CD4-positive, alpha-beta memory T cell (primary cell): ENCODE measurements around the gene RIN3. TPM values are rescaled to one million over a fixed set of nuclear protein-coding genes. Genes with fewer than 3 reads are reported as not detected.

Experiments
- CTCF ChIA-PET: fragments of 350-600 bp; sonication (Branson Sonifier 250); formaldehyde crosslinking; loops from one replicate; lab custom pipeline; 2021; ENCODE audit warnings: inconsistent platforms; ENCODE audit not compliant: partially characterized antibody; lab: Charles Lee
- POLR2A ChIA-PET: fragments of 350-600 bp; sonication (Branson Sonifier 250); formaldehyde crosslinking; loops from one replicate; lab custom pipeline; 2021; ENCODE audit not compliant: partially characterized antibody; lab: Charles Lee
- DNase-seq, 5 donors: peaks; one replicate each; pipeline versions ENCODE4 v3.0.0 to v3.0.0-alpha.2; 2020 to 2022; ENCODE audit warnings: mixed read lengths in 1 of 5
- H3K27ac ChIP-seq: one replicate; pipeline ENCODE4 v1.7.0; 2013; ENCODE audit warnings: low read depth, low read length
- H3K27me3 ChIP-seq: 2 replicates; pipeline ENCODE4 v1.7.0; 2013; ENCODE audit warnings: mild to moderate bottlenecking, low read length, moderate library complexity; ENCODE audit not compliant: insufficient read depth
- H3K36me3 ChIP-seq: 2 replicates; pipeline ENCODE4 v1.7.0; 2013; ENCODE audit warnings: mild to moderate bottlenecking, low read length, moderate library complexity; ENCODE audit not compliant: insufficient read depth
- H3K4me1 ChIP-seq: 2 replicates; pipeline ENCODE4 v1.7.0; 2013; ENCODE audit warnings: mild to moderate bottlenecking, low read length, moderate library complexity; ENCODE audit not compliant: insufficient read depth
- H3K4me3 ChIP-seq, 2 donors: one replicate each; pipeline ENCODE4 v1.7.0; 2013; ENCODE audit warnings: low read length in 2 of 2, mild to moderate bottlenecking in 1 of 2
- H3K9me3 ChIP-seq, 2 donors: one replicate each; pipeline ENCODE4 v1.7.0; 2013; ENCODE audit warnings: low read length in 2 of 2, control low read depth in 1 of 2; ENCODE audit not compliant: control insufficient read depth in 1 of 2
- H3K27ac Mint-ChIP-seq, 7 donors: one replicate each; pipeline ENCODE4 v1.8.0; 2020 to 2021; ENCODE audit warnings: mixed read lengths in 7 of 7, mild to moderate bottlenecking in 6 of 7, inconsistent platforms in 3 of 7, moderate library complexity in 3 of 7
- H3K27me3 Mint-ChIP-seq, 2 donors: one replicate each; pipeline ENCODE4 v1.8.0; 2020 to 2021; ENCODE audit warnings: mixed read lengths in 2 of 2
- H3K36me3 Mint-ChIP-seq, 2 donors: one replicate each; pipeline ENCODE4 v1.8.0; 2020 to 2021; ENCODE audit warnings: mixed read lengths in 2 of 2, inconsistent platforms in 1 of 2, mild to moderate bottlenecking in 1 of 2
- H3K4me1 Mint-ChIP-seq, 4 donors: one replicate each; pipeline ENCODE4 v1.8.0; 2020 to 2021; ENCODE audit warnings: mixed read lengths in 4 of 4, mild to moderate bottlenecking in 1 of 4
- H3K4me3 Mint-ChIP-seq, 8 donors: one replicate each; pipeline ENCODE4 v1.8.0; 2020 to 2021; ENCODE audit warnings: mixed read lengths in 8 of 8, mild to moderate bottlenecking in 7 of 8, moderate library complexity in 6 of 8, inconsistent platforms in 3 of 8
- H3K9me3 Mint-ChIP-seq, 8 donors: one replicate each; pipeline ENCODE4 v1.8.0; 2020 to 2021; ENCODE audit warnings: mixed read lengths in 8 of 8, mild to moderate bottlenecking in 5 of 8, inconsistent platforms in 3 of 8, moderate library complexity in 1 of 8
- intact Hi-C: fragments of 100-400 bp; cut with micrococcal nuclease; formaldehyde crosslinking; loops from one replicate; pipeline ENCODE4 v1.15.1; 2023
- polyA plus RNA-seq, 2 donors: library from polyadenylated mRNA; unstranded; fragments of 300-500 nt; fragmentation: Illumina TruSeq; gene quantifications; one replicate each; pipeline ENCODE4 v1.2.3, GENCODE V29; 2021
- total RNA-seq, 2 experiments: library from RNA; stranded (reverse); gene quantifications; one replicate each; pipeline ENCODE4 v1.2.3, GENCODE V29; 2021

Gene RIN3
- total and polyA plus RNA-seq, 4 experiments from 2014 or later = 4.0 to 74.9 (median 45.9) TPM

DNA sequence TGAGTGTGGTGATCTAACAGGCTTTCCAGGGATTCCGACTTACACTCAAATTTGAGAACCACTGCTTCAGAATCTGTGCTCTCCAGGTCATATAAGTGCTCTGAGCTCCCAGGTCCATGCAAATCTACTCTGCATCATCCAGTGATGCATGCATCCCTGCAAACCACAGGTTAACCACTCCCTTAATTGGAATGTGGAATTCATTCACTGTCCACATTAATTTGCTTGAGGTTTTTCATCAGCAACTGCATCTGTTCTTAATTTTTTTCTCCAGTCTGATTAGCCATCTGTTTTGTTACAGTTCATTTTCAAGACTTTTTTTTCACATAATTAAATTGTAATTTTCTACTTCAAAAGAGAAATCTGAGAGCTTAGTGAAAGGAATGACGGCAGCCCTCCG, 43.4 kb upstream of the RIN3 start:
- Mint-ChIP-seq H3K9me3 (peaks cover 0 to 29% (median 12%) of the 10 kb centered on the region in 8 donors), H3K4me1 (peaks cover 0 to 14% (median 2%) of the 10 kb centered on the region in 4 donors), H3K36me3 (peaks cover 0 to 2% of the 10 kb centered on the region in 2 donors), H3K4me3 (no peak overlapping the region), H3K27me3 (no peaks in the 10 kb centered on the region), H3K27ac (no peak overlapping the region)
- no peak overlapping the region for H3K27ac ChIP-seq
- ChIA-PET POLR2A (no interaction called here), CTCF (no interaction called here)
- intact Hi-C loops = no loop called here
- H3K4me1 ChIP-seq = no peaks in the 10 kb centered on the region
- no peaks in the 10 kb centered on the region for H3K27me3 ChIP-seq
- H3K4me3 ChIP-seq = no peak overlapping the region
- DNase-seq = no peak
- H3K36me3 ChIP-seq = no peaks in the 10 kb centered on the region
- H3K9me3 ChIP-seq = no peaks in the 10 kb centered on the region

DNA sequence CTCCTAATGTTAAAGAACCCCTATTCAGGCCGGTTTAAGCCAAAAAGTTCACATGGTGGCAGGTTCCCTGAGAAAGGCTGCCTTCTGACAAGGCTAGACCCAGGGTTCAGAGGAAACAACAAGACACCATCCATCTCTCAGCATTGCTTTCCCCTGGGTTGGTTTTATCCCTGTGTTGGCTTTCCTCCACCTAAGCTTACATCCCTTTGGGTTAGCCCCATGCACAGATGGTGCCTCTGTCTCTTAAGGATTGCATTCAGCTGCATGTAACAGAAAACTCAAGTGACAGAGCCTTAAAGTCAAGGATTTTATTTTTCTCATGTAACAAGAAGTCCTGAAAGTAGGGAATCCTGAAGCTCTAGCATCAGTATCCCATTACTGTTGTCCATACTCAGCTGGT, 42.8 kb upstream of the RIN3 start:
- Histone ChIP-seq H3K27ac (no peak overlapping the region), H3K27me3 (no peaks in the 10 kb centered on the region), H3K4me3 (no peak overlapping the region), H3K9me3 (no peaks in the 10 kb centered on the region), H3K36me3 (no peaks in the 10 kb centered on the region), H3K4me1 (no peaks in the 10 kb centered on the region)
- Mint-ChIP-seq H3K36me3 (peaks cover 0 to 2% of the 10 kb centered on the region in 2 donors), H3K4me3 (no peak overlapping the region), H3K27me3 (no peaks in the 10 kb centered on the region), H3K9me3 (peaks cover 0 to 29% (median 12%) of the 10 kb centered on the region in 8 donors), H3K4me1 (peaks cover 0 to 16% (median 2%) of the 10 kb centered on the region in 4 donors), H3K27ac (no peak overlapping the region)
- intact Hi-C loops = no loop called here
- DNase-seq = no peak
- ChIA-PET POLR2A (no interaction called here), CTCF (no interaction called here)

DNA sequence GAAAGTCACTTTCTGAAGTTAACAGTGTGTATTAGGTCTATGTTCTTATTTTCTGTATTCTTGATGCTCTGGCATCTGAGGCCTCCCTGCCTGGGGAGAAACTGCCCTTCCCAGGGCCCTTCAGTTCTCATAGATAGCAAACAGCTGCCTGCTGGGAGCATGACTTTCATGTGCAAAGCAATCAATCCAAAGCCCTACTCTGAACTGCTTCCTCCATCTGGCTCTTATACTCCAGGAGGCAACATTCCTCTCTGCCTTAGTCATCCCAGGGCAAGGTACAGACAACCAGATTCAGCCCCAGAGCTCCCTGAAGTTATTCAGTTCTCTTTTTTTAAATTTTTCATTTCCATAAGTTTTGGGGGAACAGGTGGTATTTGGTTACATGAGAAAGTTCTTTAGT, 41.7 kb upstream of the RIN3 start:
- intact Hi-C loops = no loop called here
- peaks cover 0 to 28% (median 9%) of the 10 kb centered on the region in 8 donors for H3K9me3 Mint-ChIP-seq
- no peak for DNase-seq
- Histone ChIP-seq H3K27ac (no peak overlapping the region), H3K36me3 (no peaks in the 10 kb centered on the region), H3K27me3 (no peaks in the 10 kb centered on the region), H3K9me3 (no peaks in the 10 kb centered on the region), H3K4me3 (no peak overlapping the region), H3K4me1 (no peaks in the 10 kb centered on the region)
- H3K27me3 Mint-ChIP-seq = no peaks in the 10 kb centered on the region
- H3K36me3 Mint-ChIP-seq = peaks cover 0 to 2% of the 10 kb centered on the region in 2 donors
- no peak overlapping the region for H3K4me3 Mint-ChIP-seq
- CTCF ChIA-PET = no interaction called here
- peaks cover 0 to 16% (median 2%) of the 10 kb centered on the region in 4 donors for H3K4me1 Mint-ChIP-seq
- POLR2A ChIA-PET = no interaction called here
- no peak overlapping the region for H3K27ac Mint-ChIP-seq

DNA sequence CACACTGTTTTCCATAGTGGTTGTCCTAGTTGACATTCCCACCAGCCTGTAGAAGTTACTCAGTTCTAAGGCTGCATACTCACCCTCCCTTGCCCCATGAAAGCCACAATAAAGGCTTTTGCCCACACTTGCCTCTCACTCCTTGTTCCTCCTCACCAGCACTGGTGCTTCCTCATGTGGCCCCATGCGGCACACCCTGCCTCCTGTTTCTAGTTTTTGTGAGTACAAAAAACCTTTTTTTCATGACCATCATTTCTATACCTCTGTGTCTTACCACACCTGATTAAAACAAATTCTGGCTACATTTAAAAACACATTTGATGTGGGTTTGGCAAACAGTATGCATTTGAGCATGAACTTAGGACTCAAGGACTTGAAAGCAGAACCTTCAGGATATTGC, 40.7 kb upstream of the RIN3 start:
- H3K27ac ChIP-seq = no peak overlapping the region
- H3K4me1 Mint-ChIP-seq = peaks cover 0 to 16% (median 2%) of the 10 kb centered on the region in 4 donors
- ChIA-PET CTCF (no interaction called here), POLR2A (no interaction called here)
- peak overlapping the region in 1 of 7 donors; percentile 7 for H3K27ac Mint-ChIP-seq
- H3K36me3 ChIP-seq = no peaks in the 10 kb centered on the region
- no peaks in the 10 kb centered on the region for H3K27me3 ChIP-seq
- H3K4me1 ChIP-seq = no peaks in the 10 kb centered on the region
- peaks cover 0 to 18% (median 5%) of the 10 kb centered on the region in 8 donors for H3K9me3 Mint-ChIP-seq
- no peak overlapping the region for H3K4me3 Mint-ChIP-seq
- no peaks in the 10 kb centered on the region for H3K9me3 ChIP-seq
- intact Hi-C loops = no loop called here
- H3K36me3 Mint-ChIP-seq = no peaks in the 10 kb centered on the region
- no peak for DNase-seq
- H3K27me3 Mint-ChIP-seq = no peaks in the 10 kb centered on the region
- no peak overlapping the region for H3K4me3 ChIP-seq

DNA sequence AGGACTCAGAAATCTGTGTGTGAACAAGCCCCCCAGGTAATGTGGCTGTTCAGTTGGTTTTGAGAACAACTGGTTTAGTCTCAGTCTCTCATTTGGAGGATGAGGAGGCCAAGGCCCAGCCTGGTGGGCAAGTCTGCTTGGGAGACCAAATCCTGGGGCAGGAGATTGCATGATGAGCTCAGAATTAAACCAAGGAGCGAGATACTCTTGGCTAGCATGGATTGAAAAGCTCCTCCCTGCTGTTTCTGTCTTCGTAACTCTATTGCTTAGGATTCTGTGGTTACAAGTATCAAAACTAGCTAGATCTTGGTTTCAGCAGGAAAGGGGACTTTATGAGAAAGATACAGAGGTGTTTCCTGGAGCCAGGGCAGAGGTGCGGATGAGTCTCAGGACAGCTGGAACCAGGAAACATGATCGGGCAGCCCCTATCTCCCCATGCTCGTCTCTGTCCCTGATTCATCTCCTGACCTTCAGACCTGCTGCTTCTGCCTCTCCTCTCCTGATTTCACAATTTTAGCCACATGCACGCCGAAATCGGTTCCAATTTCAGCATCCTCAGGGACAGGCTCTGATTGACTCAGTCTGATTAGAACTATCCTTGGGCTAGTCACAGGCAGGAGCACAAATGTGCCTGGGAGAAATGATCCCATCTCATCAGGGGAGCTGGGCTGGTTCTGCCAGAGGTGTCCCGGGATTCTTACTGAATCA, 40.2 kb upstream of the RIN3 start:
- Histone ChIP-seq H3K4me3 (no peak overlapping the region), H3K36me3 (no peaks in the 10 kb centered on the region), H3K4me1 (no peaks in the 10 kb centered on the region), H3K27ac (no peak overlapping the region), H3K27me3 (no peaks in the 10 kb centered on the region), H3K9me3 (no peaks in the 10 kb centered on the region)
- Mint-ChIP-seq H3K27ac (no peak overlapping the region), H3K36me3 (no peaks in the 10 kb centered on the region), H3K27me3 (no peaks in the 10 kb centered on the region), H3K4me3 (no peak overlapping the region), H3K4me1 (peaks cover 0 to 16% (median 2%) of the 10 kb centered on the region in 4 donors), H3K9me3 (peaks cover 0 to 16% (median 5%) of the 10 kb centered on the region in 8 donors)
- ChIA-PET POLR2A (no interaction called here), CTCF (no interaction called here)
- DNase-seq = no peak
- intact Hi-C loops = no loop called here

DNA sequence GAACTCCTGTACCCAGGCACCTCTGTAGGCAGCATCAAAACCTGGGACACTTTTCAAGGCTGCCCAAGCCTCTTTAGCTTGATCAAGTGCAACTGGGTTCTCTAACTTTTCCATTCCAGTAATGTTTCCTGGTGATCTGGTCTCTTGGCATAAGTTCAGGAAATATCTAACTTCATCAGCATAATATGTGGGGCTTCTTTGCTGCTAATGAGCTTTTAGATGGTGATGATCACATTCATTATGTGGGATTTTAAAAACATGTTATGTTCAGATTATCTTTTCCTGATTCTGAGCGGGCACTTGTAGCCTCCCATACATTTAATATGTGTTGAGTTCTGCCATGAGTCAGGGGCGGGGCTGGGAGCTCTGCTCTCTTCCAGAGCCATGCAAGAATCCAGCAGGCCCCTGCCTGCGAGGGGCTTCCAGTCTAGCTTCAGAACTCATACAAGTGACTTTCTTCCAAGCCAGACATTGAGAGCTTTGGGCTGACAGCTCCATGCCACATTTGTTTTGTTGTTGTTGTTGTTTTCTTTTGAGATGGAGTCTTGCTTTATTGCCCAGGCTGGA, 39.5 kb upstream of the RIN3 start:
- Histone ChIP-seq H3K9me3 (no peaks in the 10 kb centered on the region), H3K4me3 (no peak overlapping the region), H3K36me3 (no peaks in the 10 kb centered on the region), H3K27me3 (no peaks in the 10 kb centered on the region), H3K27ac (no peak overlapping the region), H3K4me1 (no peaks in the 10 kb centered on the region)
- no peak overlapping the region for H3K4me3 Mint-ChIP-seq
- no peak for DNase-seq
- no peak overlapping the region for H3K27ac Mint-ChIP-seq
- ChIA-PET CTCF (no interaction called here), POLR2A (no interaction called here)
- H3K36me3 Mint-ChIP-seq = no peaks in the 10 kb centered on the region
- H3K4me1 Mint-ChIP-seq = peaks cover 0 to 16% (median 2%) of the 10 kb centered on the region in 4 donors
- peaks cover 0 to 10% (median 3%) of the 10 kb centered on the region in 8 donors for H3K9me3 Mint-ChIP-seq
- H3K27me3 Mint-ChIP-seq = peaks cover 0 to 1% of the 10 kb centered on the region in 2 donors
- intact Hi-C loops = no loop called here

DNA sequence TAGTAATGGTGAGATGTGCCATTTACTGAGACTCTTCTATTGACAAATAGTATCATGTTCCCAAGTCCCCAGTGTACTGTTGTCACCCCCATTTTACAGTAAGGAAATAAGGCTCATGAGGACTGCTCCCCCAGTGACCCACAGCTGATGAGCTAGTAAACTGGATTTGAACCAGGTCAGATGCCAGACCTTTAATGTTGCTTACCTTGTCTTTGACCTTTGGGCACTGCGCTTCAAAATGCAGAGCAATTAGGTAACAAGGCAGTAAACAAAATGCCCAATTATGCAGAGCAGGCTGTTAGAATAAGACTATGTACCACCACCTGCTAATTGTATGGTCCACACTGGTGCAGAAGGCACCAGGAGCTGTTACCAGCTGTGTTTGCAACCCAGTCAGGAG, 38.5 kb upstream of the RIN3 start:
- H3K4me1 ChIP-seq = no peaks in the 10 kb centered on the region
- no peaks in the 10 kb centered on the region for H3K9me3 ChIP-seq
- no peaks in the 10 kb centered on the region for H3K27me3 ChIP-seq
- Mint-ChIP-seq H3K27me3 (peaks cover 0 to 3% of the 10 kb centered on the region in 2 donors), H3K36me3 (no peaks in the 10 kb centered on the region), H3K9me3 (peaks cover 0 to 8% (median 3%) of the 10 kb centered on the region in 8 donors), H3K4me3 (no peak overlapping the region), H3K4me1 (peaks cover 0 to 16% (median 2%) of the 10 kb centered on the region in 4 donors), H3K27ac (no peak overlapping the region)
- POLR2A ChIA-PET = interaction anchor here (0.5 kb wide), 1 partner anchor 1391 kb away, joined by 3 read pairs; no protein-coding TSS in a partner anchor
- no peak overlapping the region for H3K4me3 ChIP-seq
- H3K27ac ChIP-seq = no peak overlapping the region
- intact Hi-C loops = no loop called here
- CTCF ChIA-PET = no interaction called here
- DNase-seq = no peak
- H3K36me3 ChIP-seq = no peaks in the 10 kb centered on the region
